K562 (cell line): ENCODE data around the gene ZCCHC14. TPM values are rescaled to one million over a fixed set of nuclear protein-coding genes. Genes with fewer than 3 reads are reported as not detected.

ENCODE experiments used
- DACH1 ChIP-seq: fragments of 450-650 bp; IDR thresholded peaks from 2 replicates; pipeline ENCODE4 v1.6.1; 2018; ENCODE audit not compliant: partially characterized antibody
- EP400 ChIP-seq: fragments of 450-650 bp; IDR thresholded peaks from 2 replicates; pipeline ENCODE4 v1.6.1; 2017; ENCODE audit warnings: antibody characterized with exemption, mild to moderate bottlenecking, moderate library complexity
- KLF13 ChIP-seq: fragments of 450-650 bp; IDR thresholded peaks from 2 replicates; pipeline ENCODE4 v1.6.1; 2016; ENCODE audit warnings: missing genetic modification characterization, low read depth, mild to moderate bottlenecking, missing compliant biosample characterization, moderate library complexity, borderline replicate concordance
- POLR2G ChIP-seq: fragments of 200-400 bp; formaldehyde crosslinking; IDR thresholded peaks from 2 replicates; pipeline ENCODE4 v1.6.1; 2017; ENCODE audit warnings: low read depth, mild to moderate bottlenecking, antibody characterized with exemption, low read length, moderate library complexity
- RBFOX2 ChIP-seq: fragments of 200-400 bp; formaldehyde crosslinking; IDR thresholded peaks from 2 replicates; pipeline ENCODE4 v1.6.1; 2017; ENCODE audit warnings: low read depth, mild to moderate bottlenecking, low read length, moderate library complexity
- RBM22 ChIP-seq: fragments of 200-400 bp; formaldehyde crosslinking; IDR thresholded peaks from 2 replicates; pipeline ENCODE4 v1.6.1; 2018; ENCODE audit warnings: low read length, low read depth; ENCODE audit not compliant: poor library complexity, severe bottlenecking
- RUNX1 ChIP-seq: sonication (generic); IDR thresholded peaks from 2 replicates; pipeline ENCODE4 v1.6.1; 2016; ENCODE audit warnings: antibody characterized with exemption, low read depth
- SOX6 ChIP-seq: fragments of 450-650 bp; IDR thresholded peaks from 2 replicates; pipeline ENCODE4 v1.6.1; 2014; ENCODE audit warnings: mild to moderate bottlenecking
- ZNF444 ChIP-seq: fragments of 250-450 bp; sonication (Bioruptor Pico); IDR thresholded peaks from 2 replicates; pipeline ENCODE4 v1.4.0; 2020; ENCODE audit warnings: mild to moderate bottlenecking, moderate library complexity
- polyA plus RNA-seq, 8 experiments: library from polyadenylated mRNA; depleted of rRNA in 4 of 8; stranded (reverse) in 5 of 8; unstranded in 3 of 8; fragments of >200 nt; fragmentation: Nextera tagmentation in 2 of 8; fragmentation: Illumina TruSeq in 1 of 8; extraction: Ambion mirVana in 2 of 8; extraction: Trizol in 1 of 8; gene quantifications; 2 replicates each; pipeline versions ENCODE4 v1.2.1 to v1.2.3, GENCODE V29; 2011 to 2014; ENCODE audit warnings: inconsistent platforms in 1 of 8, missing spikeins in 1 of 8
- total RNA-seq, 7 experiments: library from RNA; depleted of rRNA in 6 of 7; stranded (reverse); fragments of >200 nt in 6 of 7; fragmentation: Illumina TruSeq in 2 of 7; extraction: Trizol in 2 of 7; gene quantifications; 2 replicates each; pipeline versions ENCODE4 v1.2.1 to v1.2.3, GENCODE V29; 2011 to 2021; ENCODE audit warnings: low replicate concordance in 1 of 7
- TF ChIP-seq, protein P1 (sequence below): sonication (generic); formaldehyde crosslinking; IDR thresholded peaks from 2 replicates; pipeline ENCODE4 v1.8.1; 2023; ENCODE audit warnings: missing genetic modification reagents, mild to moderate bottlenecking, borderline replicate concordance
- TF ChIP-seq, protein P2 (sequence below): sonication (generic); formaldehyde crosslinking; IDR thresholded peaks from 2 replicates; pipeline ENCODE4 v1.8.0; 2023; ENCODE audit warnings: mild to moderate bottlenecking, missing genetic modification reagents
- TF ChIP-seq, protein P3 (sequence below): fragments of 250-450 bp; sonication (Bioruptor Pico); IDR thresholded peaks from 2 replicates; pipeline ENCODE4 v1.4.0; 2020; ENCODE audit warnings: mild to moderate bottlenecking
- TF ChIP-seq, protein P4 (sequence below), 2 experiments: IDR thresholded peaks in 1 of 2; conservative IDR thresholded peaks in 1 of 2; 2 replicates each; pipeline ENCODE4 v1.6.1; 2016; ENCODE audit warnings: low read depth in 2 of 2, mild to moderate bottlenecking in 1 of 2, missing compliant biosample characterization in 1 of 2, missing genetic modification characterization in 1 of 2, moderate library complexity in 1 of 2

The ZCCHC14 gene
- total and polyA plus RNA-seq, 9 of the 15 experiments (the other 6 are each of a cell fraction or from before 2014, with no cell fraction given): 1.5 to 12.4 (median 2.9) TPM

- peak; percentile 57 for TF ChIP-seq RBFOX2
- TF ChIP-seq KLF13: peak; percentile 64; the same call in 1 of the 2 replicates
- TF ChIP-seq, protein P1, sequence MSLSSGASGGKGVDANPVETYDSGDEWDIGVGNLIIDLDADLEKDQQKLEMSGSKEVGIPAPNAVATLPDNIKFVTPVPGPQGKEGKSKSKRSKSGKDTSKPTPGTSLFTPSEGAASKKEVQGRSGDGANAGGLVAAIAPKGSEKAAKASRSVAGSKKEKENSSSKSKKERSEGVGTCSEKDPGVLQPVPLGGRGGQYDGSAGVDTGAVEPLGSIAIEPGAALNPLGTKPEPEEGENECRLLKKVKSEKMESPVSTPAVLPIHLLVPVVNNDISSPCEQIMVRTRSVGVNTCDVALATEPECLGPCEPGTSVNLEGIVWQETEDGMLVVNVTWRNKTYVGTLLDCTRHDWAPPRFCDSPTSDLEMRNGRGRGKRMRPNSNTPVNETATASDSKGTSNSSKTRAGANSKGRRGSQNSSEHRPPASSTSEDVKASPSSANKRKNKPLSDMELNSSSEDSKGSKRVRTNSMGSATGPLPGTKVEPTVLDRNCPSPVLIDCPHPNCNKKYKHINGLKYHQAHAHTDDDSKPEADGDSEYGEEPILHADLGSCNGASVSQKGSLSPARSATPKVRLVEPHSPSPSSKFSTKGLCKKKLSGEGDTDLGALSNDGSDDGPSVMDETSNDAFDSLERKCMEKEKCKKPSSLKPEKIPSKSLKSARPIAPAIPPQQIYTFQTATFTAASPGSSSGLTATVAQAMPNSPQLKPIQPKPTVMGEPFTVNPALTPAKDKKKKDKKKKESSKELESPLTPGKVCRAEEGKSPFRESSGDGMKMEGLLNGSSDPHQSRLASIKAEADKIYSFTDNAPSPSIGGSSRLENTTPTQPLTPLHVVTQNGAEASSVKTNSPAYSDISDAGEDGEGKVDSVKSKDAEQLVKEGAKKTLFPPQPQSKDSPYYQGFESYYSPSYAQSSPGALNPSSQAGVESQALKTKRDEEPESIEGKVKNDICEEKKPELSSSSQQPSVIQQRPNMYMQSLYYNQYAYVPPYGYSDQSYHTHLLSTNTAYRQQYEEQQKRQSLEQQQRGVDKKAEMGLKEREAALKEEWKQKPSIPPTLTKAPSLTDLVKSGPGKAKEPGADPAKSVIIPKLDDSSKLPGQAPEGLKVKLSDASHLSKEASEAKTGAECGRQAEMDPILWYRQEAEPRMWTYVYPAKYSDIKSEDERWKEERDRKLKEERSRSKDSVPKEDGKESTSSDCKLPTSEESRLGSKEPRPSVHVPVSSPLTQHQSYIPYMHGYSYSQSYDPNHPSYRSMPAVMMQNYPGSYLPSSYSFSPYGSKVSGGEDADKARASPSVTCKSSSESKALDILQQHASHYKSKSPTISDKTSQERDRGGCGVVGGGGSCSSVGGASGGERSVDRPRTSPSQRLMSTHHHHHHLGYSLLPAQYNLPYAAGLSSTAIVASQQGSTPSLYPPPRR (CRISPR knock-in tag): no peak
- TF ChIP-seq, protein P2, sequence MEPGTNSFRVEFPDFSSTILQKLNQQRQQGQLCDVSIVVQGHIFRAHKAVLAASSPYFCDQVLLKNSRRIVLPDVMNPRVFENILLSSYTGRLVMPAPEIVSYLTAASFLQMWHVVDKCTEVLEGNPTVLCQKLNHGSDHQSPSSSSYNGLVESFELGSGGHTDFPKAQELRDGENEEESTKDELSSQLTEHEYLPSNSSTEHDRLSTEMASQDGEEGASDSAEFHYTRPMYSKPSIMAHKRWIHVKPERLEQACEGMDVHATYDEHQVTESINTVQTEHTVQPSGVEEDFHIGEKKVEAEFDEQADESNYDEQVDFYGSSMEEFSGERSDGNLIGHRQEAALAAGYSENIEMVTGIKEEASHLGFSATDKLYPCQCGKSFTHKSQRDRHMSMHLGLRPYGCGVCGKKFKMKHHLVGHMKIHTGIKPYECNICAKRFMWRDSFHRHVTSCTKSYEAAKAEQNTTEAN (CRISPR knock-in tag): no peak
- no peak for TF ChIP-seq RBM22
- TF ChIP-seq EP400: peak; percentile 90
- TF ChIP-seq, protein P3, sequence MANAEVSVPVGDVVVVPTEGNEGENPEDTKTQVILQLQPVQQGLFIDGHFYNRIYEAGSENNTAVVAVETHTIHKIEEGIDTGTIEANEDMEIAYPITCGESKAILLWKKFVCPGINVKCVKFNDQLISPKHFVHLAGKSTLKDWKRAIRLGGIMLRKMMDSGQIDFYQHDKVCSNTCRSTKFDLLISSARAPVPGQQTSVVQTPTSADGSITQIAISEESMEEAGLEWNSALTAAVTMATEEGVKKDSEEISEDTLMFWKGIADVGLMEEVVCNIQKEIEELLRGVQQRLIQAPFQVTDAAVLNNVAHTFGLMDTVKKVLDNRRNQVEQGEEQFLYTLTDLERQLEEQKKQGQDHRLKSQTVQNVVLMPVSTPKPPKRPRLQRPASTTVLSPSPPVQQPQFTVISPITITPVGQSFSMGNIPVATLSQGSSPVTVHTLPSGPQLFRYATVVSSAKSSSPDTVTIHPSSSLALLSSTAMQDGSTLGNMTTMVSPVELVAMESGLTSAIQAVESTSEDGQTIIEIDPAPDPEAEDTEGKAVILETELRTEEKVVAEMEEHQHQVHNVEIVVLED (CRISPR knock-in tag): 0 out of 2 replicates have a peak, but pooled peaks have one; percentile 29
- peak; percentile 7 for TF ChIP-seq DACH1
- no peak for TF ChIP-seq POLR2G
- TF ChIP-seq SOX6: peak; percentile 82
- TF ChIP-seq ZNF444 (CRISPR knock-in tag): no peak
- TF ChIP-seq, protein P4, sequence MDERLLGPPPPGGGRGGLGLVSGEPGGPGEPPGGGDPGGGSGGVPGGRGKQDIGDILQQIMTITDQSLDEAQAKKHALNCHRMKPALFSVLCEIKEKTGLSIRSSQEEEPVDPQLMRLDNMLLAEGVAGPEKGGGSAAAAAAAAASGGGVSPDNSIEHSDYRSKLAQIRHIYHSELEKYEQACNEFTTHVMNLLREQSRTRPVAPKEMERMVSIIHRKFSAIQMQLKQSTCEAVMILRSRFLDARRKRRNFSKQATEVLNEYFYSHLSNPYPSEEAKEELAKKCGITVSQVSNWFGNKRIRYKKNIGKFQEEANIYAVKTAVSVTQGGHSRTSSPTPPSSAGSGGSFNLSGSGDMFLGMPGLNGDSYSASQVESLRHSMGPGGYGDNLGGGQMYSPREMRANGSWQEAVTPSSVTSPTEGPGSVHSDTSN (CRISPR knock-in tag; IDR thresholded peaks at IDR 0.05; ENCODE audit: low read depth): peak; percentile 74
- TF ChIP-seq, protein P4 (tag; conservative IDR thresholded peaks at IDR 0.05; ENCODE audit: low read depth): peak; percentile 100
- TF ChIP-seq RUNX1: no peak
These were observed 104.6 kb downstream of the ZCCHC14 start (continued) for GRCh38 chr16:87387942-87388817.
